ENCODE results near the gene STIP1. TPM values are rescaled to one million over a fixed set of nuclear protein-coding genes. Genes with fewer than 3 reads are reported as not detected.
A peak's percentile ranks its signal among the peaks of the same experiment; 100 is the strongest.

The STIP1 gene
- polyA plus RNA-seq, 2 donors: 60.0 to 69.4 TPM

DNA sequence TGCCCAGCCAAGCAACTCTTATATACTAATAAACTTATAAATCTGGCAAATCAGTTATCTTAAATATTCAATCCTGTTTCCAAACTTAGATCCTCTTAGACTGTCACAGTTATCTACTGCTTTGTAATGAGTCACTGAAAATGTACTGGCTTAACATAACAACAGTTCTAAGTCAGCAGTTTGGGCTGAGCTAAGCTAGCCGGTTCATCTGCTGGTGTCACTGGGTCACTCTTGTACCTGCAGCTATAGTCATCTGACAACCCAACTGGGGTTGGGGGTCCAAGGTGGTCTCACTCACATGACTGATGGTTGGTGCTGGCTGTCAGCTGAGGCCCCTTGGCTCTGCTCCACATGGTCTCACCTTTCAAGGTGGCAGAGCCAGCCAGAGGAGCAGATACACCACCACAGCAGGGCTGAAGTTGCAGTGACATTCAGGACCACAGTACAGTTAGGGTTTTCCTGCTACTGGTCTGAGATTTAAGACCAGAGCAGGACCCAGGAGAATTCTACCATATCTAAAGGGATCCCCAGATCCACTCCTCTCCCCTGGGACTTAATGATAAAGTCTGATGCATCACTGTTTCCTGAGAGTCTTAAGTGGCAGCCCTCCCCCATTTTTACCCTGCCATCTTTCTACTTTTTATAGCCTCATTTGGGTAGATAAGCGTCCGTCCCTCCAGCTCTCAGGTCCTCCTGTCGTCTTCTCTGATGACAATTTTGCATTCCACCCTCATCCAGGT is 12.2 kb upstream of the STIP1 start:
- Histone ChIP-seq H3K27ac (ENCODE audit: low read depth in 2 of 2, low read length in 1 of 2) (no peak overlapping the region), H3K4me3 (ENCODE audit: low read depth in 1 of 2, low read length in 2 of 2) (no peak overlapping the region), H3K9me3 (ENCODE audit: control insufficient read depth in 2 of 2, insufficient read depth in 1 of 2, low read depth in 1 of 2, low read length in 1 of 2) (peaks cover 0 to 2% of the 10 kb centered on the region in 2 donors), H3K4me1 (ENCODE audit: control insufficient read depth in 2 of 2, insufficient read depth in 2 of 2, low read length in 1 of 2) (no peaks in the 10 kb centered on the region), H3K27me3 (ENCODE audit: control insufficient read depth in 1 of 2, insufficient read depth in 2 of 2, low read length in 2 of 2) (no peaks in the 10 kb centered on the region), H3K36me3 (ENCODE audit: control insufficient read depth in 2 of 2, insufficient read depth in 2 of 2, low read length in 1 of 2) (no peaks in the 10 kb centered on the region)
- WGBS, 2 donors: 89 to 90% methylated on average over 4 of the region's 4 CpGs

DNA sequence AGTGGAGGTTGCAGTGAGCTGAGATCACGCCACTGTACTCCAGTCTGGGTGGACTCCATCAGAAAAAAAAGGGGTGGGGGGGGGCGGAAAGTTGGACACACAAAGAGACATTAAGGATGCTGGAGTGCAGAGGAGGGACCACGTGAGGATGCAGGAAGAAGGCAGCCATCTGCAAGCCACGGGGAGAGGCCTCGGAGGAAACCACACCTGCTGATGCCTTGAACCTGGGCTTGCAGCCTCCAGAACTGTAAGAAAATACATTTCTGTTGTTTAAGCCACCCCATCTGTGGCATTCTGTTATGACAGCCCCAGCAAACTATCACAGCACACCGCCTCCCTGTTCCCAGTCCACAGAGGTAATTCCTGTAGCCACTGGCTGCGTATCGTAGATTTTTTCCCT is 9.2 kb upstream of the STIP1 start:
- Histone ChIP-seq H3K4me3 (ENCODE audit: low read depth in 1 of 2, low read length in 2 of 2) (no peak overlapping the region), H3K9me3 (ENCODE audit: control insufficient read depth in 2 of 2, insufficient read depth in 1 of 2, low read depth in 1 of 2, low read length in 1 of 2) (peaks cover 0 to 2% of the 10 kb centered on the region in 2 donors), H3K27me3 (ENCODE audit: control insufficient read depth in 1 of 2, insufficient read depth in 2 of 2, low read length in 2 of 2) (no peaks in the 10 kb centered on the region), H3K27ac (ENCODE audit: low read depth in 2 of 2, low read length in 1 of 2) (no peak overlapping the region), H3K4me1 (ENCODE audit: control insufficient read depth in 2 of 2, insufficient read depth in 2 of 2, low read length in 1 of 2) (peaks cover 0 to 6% of the 10 kb centered on the region in 2 donors), H3K36me3 (ENCODE audit: control insufficient read depth in 2 of 2, insufficient read depth in 2 of 2, low read length in 1 of 2) (no peaks in the 10 kb centered on the region)
- 84 to 87% methylated on average over 8 of the region's 8 CpGs for WGBS, 2 donors

DNA sequence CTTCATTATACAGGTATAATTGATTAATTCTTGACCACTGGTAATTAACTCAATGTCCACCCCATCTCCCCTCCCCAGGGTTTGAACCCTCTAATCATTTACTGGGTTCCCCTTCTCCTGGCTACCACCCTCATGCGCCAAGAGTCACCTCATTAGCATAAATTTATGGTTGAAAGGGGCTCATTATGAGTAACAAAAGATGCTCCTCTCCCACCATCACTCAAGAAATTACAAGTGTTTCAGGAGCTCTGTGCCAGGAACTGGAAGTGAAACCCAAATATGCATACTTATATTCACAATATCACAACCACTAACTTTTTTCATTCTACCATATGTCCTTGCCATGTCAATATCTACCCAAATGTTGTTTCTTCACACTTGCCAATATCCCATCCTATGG is 7.8 kb upstream of the STIP1 start:
- H3K36me3 ChIP-seq (ENCODE audit: control insufficient read depth in 2 of 2, insufficient read depth in 2 of 2, low read length in 1 of 2): no peaks in the 10 kb centered on the region
- H3K27me3 ChIP-seq (ENCODE audit: control insufficient read depth in 1 of 2, insufficient read depth in 2 of 2, low read length in 2 of 2): no peaks in the 10 kb centered on the region
- H3K27ac ChIP-seq (ENCODE audit: low read depth in 2 of 2, low read length in 1 of 2): no peak overlapping the region
- 83 to 97% methylated on average over 1 of the region's 1 CpG for WGBS, 2 donors
- H3K9me3 ChIP-seq (ENCODE audit: control insufficient read depth in 2 of 2, insufficient read depth in 1 of 2, low read depth in 1 of 2, low read length in 1 of 2): peaks cover 0 to 2% of the 10 kb centered on the region in 2 donors
- peaks cover 0 to 6% of the 10 kb centered on the region in 2 donors for H3K4me1 ChIP-seq (ENCODE audit: control insufficient read depth in 2 of 2, insufficient read depth in 2 of 2, low read length in 1 of 2)
- no peak overlapping the region for H3K4me3 ChIP-seq (ENCODE audit: low read depth in 1 of 2, low read length in 2 of 2)

DNA sequence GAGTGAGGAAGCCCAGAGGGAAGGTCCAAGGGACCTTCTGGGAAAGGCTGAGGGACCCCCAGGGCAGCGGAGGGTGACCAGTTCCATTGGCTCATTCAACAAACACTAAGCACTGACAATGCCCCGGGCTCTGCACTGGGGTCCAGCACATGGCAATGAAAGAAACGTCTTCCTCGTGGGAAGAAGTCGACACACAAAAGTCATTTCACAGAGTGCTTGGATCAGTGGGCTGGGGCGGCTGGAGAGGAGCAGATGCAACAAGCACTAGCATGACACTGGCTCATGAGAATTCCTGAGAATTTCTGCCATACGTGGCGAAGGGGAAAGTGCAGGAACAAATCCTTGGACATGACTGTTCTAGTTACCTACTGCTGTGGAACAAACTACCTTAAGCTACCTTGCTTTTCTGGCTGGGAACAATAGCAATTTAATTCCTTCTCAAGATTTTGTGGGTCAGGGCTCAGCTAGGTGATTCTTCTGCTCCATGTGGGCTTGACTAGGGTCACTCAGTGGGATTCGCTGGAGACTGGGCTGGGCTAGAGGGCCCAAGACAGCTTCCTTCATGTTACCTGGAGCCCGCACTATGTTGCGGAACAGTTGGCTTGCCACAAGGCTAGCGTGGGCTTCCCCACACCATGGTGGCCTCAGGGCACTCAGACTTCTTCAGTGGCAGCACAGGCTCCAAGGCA is 6.9 kb upstream of the STIP1 start:
- no peak overlapping the region for H3K4me3 ChIP-seq (ENCODE audit: low read depth in 1 of 2, low read length in 2 of 2)
- H3K27me3 ChIP-seq (ENCODE audit: control insufficient read depth in 1 of 2, insufficient read depth in 2 of 2, low read length in 2 of 2): no peaks in the 10 kb centered on the region
- H3K9me3 ChIP-seq (ENCODE audit: control insufficient read depth in 2 of 2, insufficient read depth in 1 of 2, low read depth in 1 of 2, low read length in 1 of 2): no peaks in the 10 kb centered on the region
- 93 to 95% methylated on average over 12 of the region's 12 CpGs for WGBS, 2 donors
- H3K27ac ChIP-seq (ENCODE audit: low read depth in 2 of 2, low read length in 1 of 2): no peak overlapping the region
- H3K36me3 ChIP-seq (ENCODE audit: control insufficient read depth in 2 of 2, insufficient read depth in 2 of 2, low read length in 1 of 2): no peaks in the 10 kb centered on the region
- peaks cover 0 to 8% of the 10 kb centered on the region in 2 donors for H3K4me1 ChIP-seq (ENCODE audit: control insufficient read depth in 2 of 2, insufficient read depth in 2 of 2, low read length in 1 of 2)

DNA sequence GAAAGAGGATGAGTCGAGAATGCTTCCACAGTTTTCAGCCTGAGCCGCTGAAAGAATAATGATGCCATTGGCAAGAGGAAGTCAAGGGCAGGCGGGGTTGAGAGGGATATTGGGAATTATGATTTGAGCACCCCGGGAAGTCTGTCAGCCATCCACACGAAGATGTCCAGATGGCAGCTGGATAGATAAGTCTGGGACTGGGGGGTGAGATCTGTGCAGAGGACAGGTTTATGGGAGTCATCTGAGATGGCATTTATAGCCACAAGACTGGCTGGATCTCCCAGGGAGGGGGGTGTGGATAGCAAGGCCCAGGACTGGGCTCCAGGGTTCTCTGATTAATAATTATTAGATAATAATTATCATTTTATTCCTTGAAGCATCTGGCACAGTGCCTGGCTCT is 5.1 kb upstream of the STIP1 start:
- Histone ChIP-seq H3K27ac (ENCODE audit: low read depth in 2 of 2, low read length in 1 of 2) (peak overlapping the region in 1 of 2 donors; percentile 47), H3K36me3 (ENCODE audit: control insufficient read depth in 2 of 2, insufficient read depth in 2 of 2, low read length in 1 of 2) (no peaks in the 10 kb centered on the region), H3K9me3 (ENCODE audit: control insufficient read depth in 2 of 2, insufficient read depth in 1 of 2, low read depth in 1 of 2, low read length in 1 of 2) (no peaks in the 10 kb centered on the region), H3K4me1 (ENCODE audit: control insufficient read depth in 2 of 2, insufficient read depth in 2 of 2, low read length in 1 of 2) (peaks cover 0 to 10% of the 10 kb centered on the region in 2 donors), H3K27me3 (ENCODE audit: control insufficient read depth in 1 of 2, insufficient read depth in 2 of 2, low read length in 2 of 2) (no peaks in the 10 kb centered on the region), H3K4me3 (ENCODE audit: low read depth in 1 of 2, low read length in 2 of 2) (no peak overlapping the region)
- WGBS, 2 donors: 62 to 72% methylated on average over 5 of the region's 5 CpGs

DNA sequence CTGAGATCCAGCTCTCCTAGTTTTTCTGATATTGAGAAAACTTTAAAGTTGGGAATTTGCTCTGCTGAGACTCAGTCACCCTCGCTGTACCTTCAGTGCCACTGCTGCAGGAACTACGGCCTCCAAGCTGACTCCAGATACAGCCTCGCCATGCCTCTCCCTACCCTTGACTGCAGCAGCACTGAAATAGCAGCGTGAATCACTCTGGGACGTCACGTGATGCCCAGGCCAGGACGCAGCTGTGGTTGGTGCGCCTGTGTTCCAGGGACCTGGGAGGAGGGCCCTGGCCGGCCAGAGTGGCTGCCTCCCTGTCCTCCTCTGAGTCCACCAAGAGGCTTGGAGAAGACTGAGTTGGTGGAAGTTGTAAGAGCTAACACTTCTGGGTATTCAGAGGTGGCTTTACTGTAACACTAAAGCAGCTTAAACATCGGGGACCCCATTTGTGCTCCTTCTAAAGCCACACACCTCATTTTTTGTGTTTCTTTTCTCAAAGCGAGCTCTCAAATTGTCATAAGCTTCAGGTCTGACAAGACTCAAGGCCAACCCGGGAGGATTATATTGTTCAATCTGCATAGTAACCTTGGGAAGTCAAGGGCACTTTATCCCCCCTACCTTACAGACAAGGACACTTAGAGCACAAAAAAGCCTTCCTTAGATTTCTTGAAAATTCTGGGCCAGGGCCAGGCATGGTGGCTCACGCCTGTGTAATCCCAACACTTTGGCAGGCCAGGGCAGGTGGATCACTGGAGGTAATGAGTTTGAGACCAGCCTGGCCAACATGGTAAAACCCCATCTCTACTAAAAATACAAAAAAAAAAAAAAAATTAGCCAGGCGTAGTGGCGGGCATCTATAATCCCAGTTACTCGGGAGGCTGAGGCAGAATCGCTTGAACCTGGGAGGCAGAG is 4.2 kb upstream of the STIP1 start:
- Histone ChIP-seq H3K4me1 (ENCODE audit: control insufficient read depth in 2 of 2, insufficient read depth in 2 of 2, low read length in 1 of 2) (peaks cover 0 to 10% of the 10 kb centered on the region in 2 donors), H3K36me3 (ENCODE audit: control insufficient read depth in 2 of 2, insufficient read depth in 2 of 2, low read length in 1 of 2) (no peaks in the 10 kb centered on the region), H3K27me3 (ENCODE audit: control insufficient read depth in 1 of 2, insufficient read depth in 2 of 2, low read length in 2 of 2) (no peaks in the 10 kb centered on the region), H3K4me3 (ENCODE audit: low read depth in 1 of 2, low read length in 2 of 2) (no peak overlapping the region), H3K27ac (ENCODE audit: low read depth in 2 of 2, low read length in 1 of 2) (peak overlapping the region; percentile 71 to 74), H3K9me3 (ENCODE audit: control insufficient read depth in 2 of 2, insufficient read depth in 1 of 2, low read depth in 1 of 2, low read length in 1 of 2) (no peaks in the 10 kb centered on the region)
- 30 to 35% methylated on average over 17 of the region's 17 CpGs for WGBS, 2 donors

DNA sequence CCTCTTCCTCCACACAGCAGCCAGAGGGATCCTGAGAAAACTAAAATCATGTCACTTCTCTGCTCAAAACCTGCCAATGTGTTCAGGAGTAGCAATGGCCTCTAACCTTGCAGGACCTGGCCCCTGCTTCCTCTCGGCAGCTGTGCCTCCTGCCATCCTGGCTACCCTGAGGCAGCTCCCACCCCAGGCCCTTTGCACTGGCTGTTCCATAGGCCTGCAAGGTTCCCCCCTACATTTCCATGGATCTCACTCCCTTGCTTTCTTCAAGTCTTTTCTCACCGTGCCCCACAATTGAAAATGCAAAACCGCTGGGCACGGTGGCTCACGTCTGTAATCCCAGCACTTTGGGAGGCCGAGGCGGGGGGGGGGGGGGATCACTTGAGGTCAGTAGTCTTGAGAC is 2.1 kb upstream of the STIP1 start:
- H3K27me3 ChIP-seq (ENCODE audit: control insufficient read depth in 1 of 2, insufficient read depth in 2 of 2, low read length in 2 of 2): no peaks in the 10 kb centered on the region
- no peaks in the 10 kb centered on the region for H3K9me3 ChIP-seq (ENCODE audit: control insufficient read depth in 2 of 2, insufficient read depth in 1 of 2, low read depth in 1 of 2, low read length in 1 of 2)
- H3K36me3 ChIP-seq (ENCODE audit: control insufficient read depth in 2 of 2, insufficient read depth in 2 of 2, low read length in 1 of 2): no peaks in the 10 kb centered on the region
- peaks cover 0 to 10% of the 10 kb centered on the region in 2 donors for H3K4me1 ChIP-seq (ENCODE audit: control insufficient read depth in 2 of 2, insufficient read depth in 2 of 2, low read length in 1 of 2)
- H3K4me3 ChIP-seq (ENCODE audit: low read depth in 1 of 2, low read length in 2 of 2): no peak overlapping the region
- H3K27ac ChIP-seq (ENCODE audit: low read depth in 2 of 2, low read length in 1 of 2): peak overlapping the region in 1 of 2 donors; percentile 33
- 81 to 88% methylated on average over 7 of the region's 7 CpGs for WGBS, 2 donors

DNA sequence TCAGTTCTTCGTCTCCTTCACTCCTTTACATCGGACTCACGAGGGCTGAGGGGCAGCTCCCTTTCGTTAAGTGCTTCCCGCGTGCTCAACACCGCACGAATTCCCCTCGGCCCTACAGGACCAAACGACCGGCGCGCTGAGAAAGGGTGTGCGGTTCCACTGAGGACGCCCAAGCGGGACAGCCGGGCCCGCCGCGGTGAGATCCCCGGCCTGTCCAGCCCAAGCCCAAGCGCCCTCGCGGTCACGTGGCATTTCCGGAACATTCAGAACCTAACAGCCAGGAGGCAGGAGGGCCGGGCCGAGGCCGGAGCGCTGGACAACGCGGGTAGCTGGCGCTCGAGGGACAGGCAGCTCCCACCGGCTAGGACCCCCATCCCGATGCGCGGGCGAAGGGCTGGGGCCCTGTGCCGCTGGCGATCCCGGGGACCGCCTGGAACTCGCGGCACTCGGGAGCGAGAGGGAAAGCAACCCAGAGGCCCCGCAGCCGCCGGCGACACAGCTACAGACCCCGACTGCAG is 737 bp upstream of the STIP1 start:
- Histone ChIP-seq H3K27me3 (ENCODE audit: control insufficient read depth in 1 of 2, insufficient read depth in 2 of 2, low read length in 2 of 2) (no peaks in the 10 kb centered on the region), H3K4me3 (ENCODE audit: low read depth in 1 of 2, low read length in 2 of 2) (peak overlapping the region; percentile 68 to 75), H3K4me1 (ENCODE audit: control insufficient read depth in 2 of 2, insufficient read depth in 2 of 2, low read length in 1 of 2) (peaks cover 0 to 10% of the 10 kb centered on the region in 2 donors), H3K9me3 (ENCODE audit: control insufficient read depth in 2 of 2, insufficient read depth in 1 of 2, low read depth in 1 of 2, low read length in 1 of 2) (no peaks in the 10 kb centered on the region), H3K27ac (ENCODE audit: low read depth in 2 of 2, low read length in 1 of 2) (peak overlapping the region; percentile 96 to 97), H3K36me3 (ENCODE audit: control insufficient read depth in 2 of 2, insufficient read depth in 2 of 2, low read length in 1 of 2) (no peaks in the 10 kb centered on the region)
- 0 to 1% methylated on average over 49 to 52 of the region's 52 CpGs for WGBS, 2 donors

DNA sequence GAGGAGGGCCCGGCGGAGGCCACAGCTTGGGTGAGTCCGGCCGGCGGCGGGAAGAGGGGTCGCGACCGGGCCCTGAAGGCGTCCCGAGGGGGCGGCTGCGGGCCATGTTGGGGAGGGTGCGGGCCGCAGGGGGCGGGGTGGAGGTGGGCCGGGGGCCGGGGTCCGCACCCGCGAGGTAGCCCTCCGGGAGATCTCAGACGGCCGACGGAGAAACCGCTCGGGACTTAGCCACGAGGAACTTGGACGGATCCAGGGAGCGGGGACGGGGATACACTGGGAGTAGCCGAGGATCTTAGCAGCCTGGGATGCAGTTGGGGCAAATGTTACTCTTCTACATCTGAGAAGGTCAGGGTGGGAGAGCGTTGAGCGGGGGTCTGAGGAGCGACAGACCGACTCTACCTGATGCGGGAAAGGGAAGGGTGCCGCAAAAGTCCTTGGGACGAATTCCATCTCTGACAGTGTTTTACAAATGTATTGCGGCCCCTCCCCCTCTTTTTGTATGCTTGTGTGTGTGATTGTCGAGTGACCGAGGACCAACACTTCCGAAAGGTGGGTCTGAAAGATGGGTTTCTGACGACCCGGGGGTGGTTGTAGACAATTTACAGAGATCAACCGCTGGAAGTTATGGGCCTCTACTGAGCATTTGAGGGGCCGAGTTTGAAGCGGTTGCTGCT is 658 bp downstream of the STIP1 start:
- H3K4me1 ChIP-seq (ENCODE audit: control insufficient read depth in 2 of 2, insufficient read depth in 2 of 2, low read length in 1 of 2): peaks cover 0 to 5% of the 10 kb centered on the region in 2 donors

More for the DNA sequence above, 658 bp downstream of the STIP1 start:
- H3K9me3 ChIP-seq (ENCODE audit: control insufficient read depth in 2 of 2, insufficient read depth in 1 of 2, low read depth in 1 of 2, low read length in 1 of 2): no peaks in the 10 kb centered on the region
- 1% methylated on average over 44 to 48 of the region's 48 CpGs for WGBS, 2 donors
- H3K36me3 ChIP-seq (ENCODE audit: control insufficient read depth in 2 of 2, insufficient read depth in 2 of 2, low read length in 1 of 2): no peaks in the 10 kb centered on the region
- no peaks in the 10 kb centered on the region for H3K27me3 ChIP-seq (ENCODE audit: control insufficient read depth in 1 of 2, insufficient read depth in 2 of 2, low read length in 2 of 2)
- H3K27ac ChIP-seq (ENCODE audit: low read depth in 2 of 2, low read length in 1 of 2): no peak overlapping the region
- H3K4me3 ChIP-seq (ENCODE audit: low read depth in 1 of 2, low read length in 2 of 2): no peak overlapping the region

Measured in esophagus (tissue), 2 donors.